Stimulated activated CD4-positive, alpha-beta T cell treated with anti-CD3 and anti-CD28 coated beads, Interleukin-12 subunit alpha, Interleukin-12 subunit beta, amount 100 ng/mL, for 24 hours (primary cell): Measurements from ENCODE around the gene TTYH1.

Source experiments
- DNase-seq, 2 experiments: peaks; one replicate each; pipeline ENCODE4 v3.0.0-alpha.2; 2020; ENCODE audit warnings: low read depth in 2 of 2

Gene TTYH1

GRCh38 chr19:54478677-54479266 lies 63.5 kb downstream of the TTYH1 start:
- DNase-seq: no peak

DNA sequence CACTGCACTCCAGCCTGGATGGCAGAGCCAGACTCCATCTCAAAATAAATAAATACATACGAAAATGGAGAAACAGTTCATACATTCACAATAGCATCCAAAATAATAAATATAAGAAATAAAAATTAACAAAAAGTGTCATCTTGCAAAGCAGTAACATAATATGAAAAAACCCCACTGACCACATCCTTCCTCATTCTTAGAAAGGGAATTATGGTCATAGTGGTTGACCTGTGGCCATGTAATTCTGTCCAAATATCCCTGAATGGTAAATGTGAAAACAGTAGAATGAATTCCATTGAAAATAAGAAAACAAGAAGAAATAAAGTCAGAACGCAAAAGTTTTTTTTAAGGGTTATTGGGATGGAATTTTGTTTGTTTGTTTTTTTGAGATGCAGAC lies 64.8 kb downstream of the TTYH1 start:
- DNase-seq: no peak

DNA sequence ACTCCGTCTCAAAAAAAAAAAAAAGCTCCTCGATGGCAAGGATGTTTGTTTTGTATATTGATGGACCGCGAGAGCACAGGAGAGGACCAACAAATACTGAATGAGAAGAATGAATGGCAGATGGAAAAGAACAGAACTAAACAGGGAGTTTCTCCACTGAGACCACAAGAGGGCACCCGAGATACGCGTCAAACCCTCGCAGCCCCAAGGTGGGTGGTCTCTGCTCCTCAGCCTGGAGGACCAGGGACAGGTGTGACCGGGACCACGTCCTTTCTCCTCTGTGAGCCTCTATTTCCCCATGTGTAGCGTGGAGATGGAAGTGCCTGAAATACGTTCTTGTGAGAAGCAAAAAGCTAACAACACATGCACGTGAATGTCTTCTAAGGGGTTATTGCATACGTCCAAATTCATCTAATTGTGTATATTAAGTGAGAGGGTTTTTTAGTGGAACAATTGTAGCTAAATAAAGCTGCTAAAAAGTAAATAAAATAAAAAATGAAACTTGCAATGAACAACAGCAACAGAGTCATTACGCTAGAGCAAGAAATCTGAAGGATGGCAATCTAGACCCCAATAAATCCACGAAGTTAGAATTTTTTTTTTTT lies 66.2 kb downstream of the TTYH1 start:
- peak in 1 of 2 experiments; percentile 31 for DNase-seq

GRCh38 chr19:54482889-54483288 lies 67.6 kb downstream of the TTYH1 start:
- no peak for DNase-seq

DNA sequence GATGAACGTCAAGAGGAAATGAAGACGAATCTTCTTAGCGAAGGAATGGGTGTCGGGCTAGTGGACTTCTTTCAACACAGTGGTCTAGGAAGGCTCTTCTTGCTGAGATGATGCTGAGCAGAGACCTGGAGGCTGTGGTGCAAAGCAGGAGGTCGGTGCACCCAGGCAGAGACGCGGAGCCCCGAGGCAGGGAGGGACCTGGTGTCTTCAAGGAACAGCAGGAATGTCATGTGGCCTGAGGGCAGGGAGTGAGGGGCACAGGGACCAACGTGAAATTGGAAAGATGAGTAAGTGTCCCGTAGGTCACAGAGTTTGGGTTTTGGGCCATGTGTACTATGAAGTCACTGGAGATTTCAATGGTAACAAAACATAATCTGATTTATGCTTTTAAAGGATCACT lies 69.2 kb downstream of the TTYH1 start:
- no peak for DNase-seq

DNA sequence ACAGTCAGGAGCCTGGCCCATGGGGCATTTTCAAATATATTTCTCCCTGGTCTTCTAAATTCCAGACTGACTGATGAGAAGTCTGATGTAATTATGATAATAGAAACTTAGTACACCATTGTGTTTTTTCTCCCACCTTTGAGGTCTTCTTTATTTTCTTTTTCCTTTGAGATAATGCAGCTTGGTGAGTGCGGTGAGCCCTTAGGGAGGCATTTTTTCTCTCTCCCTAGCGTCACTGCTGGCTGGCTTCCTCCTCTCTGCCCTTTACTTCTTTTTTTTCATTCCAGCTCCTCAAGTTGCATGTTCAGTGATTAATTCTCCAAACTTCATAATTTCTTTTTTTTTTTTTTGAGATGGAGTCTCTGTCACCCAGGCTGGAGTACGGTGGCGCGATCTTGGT lies 70.6 kb downstream of the TTYH1 start:
- no peak for DNase-seq
